ENCODE measurements around the gene ZNF853. TPM values are rescaled to one million over a fixed set of nuclear protein-coding genes. Genes with fewer than 3 reads are reported as not detected.

ZNF853 gene
- total RNA-seq, 1 experiment from 2014 or later, result 3.4 TPM

GRCh38 chr7:6642239-6642839, 26.9 kb downstream of the ZNF853 start:
- Histone ChIP-seq H3K4me1 (ENCODE audit: insufficient read depth, low read length, poor library complexity, severe bottlenecking) (peaks cover 3% of the 10 kb centered on the region), H3K9me3 (ENCODE audit: low read depth, low read length, poor library complexity, severe bottlenecking) (no peaks in the 10 kb centered on the region), H3K27ac (ENCODE audit: low read depth, low read length, poor library complexity, severe bottlenecking) (no peak overlapping the region), H3K27me3 (replicated peaks; ENCODE audit: insufficient read depth, low read depth, low read length, poor library complexity) (no peaks in the 10 kb centered on the region), H3K36me3 (ENCODE audit: insufficient read depth, low read length, poor library complexity, severe bottlenecking) (peaks cover 34% of the 10 kb centered on the region), H3K4me3 (ENCODE audit: low read depth, low read length, poor library complexity, severe bottlenecking) (no peak overlapping the region)
- TF ChIP-seq EZH2 (IDR thresholded peaks at IDR 0.05; ENCODE audit: borderline replicate concordance, low read depth, low read length, poor library complexity, severe bottlenecking) (no peak), CTCF (conservative IDR thresholded peaks at IDR 0.05; ENCODE audit: low read depth, low read length) (no peak)
- intact Hi-C loops (cut with micrococcal nuclease; ENCODE audit: unreplicated experiment), result no loop called here
- ChIA-PET CTCF (no interaction called here), POLR2A (ENCODE audit: low non-redundant PET) (no interaction called here)
- BruUV-seq (replicated peaks), result no TSS peak
- no peak for DNase-seq (ENCODE audit: low spot score)

GRCh38 chr7:6642861-6643640, 27.6 kb downstream of the ZNF853 start:
- H3K9me3 ChIP-seq (ENCODE audit: low read depth, low read length, poor library complexity, severe bottlenecking), result no peaks in the 10 kb centered on the region
- no peaks in the 10 kb centered on the region for H3K27me3 ChIP-seq (replicated peaks; ENCODE audit: insufficient read depth, low read depth, low read length, poor library complexity)
- no peak overlapping the region for H3K27ac ChIP-seq (ENCODE audit: low read depth, low read length, poor library complexity, severe bottlenecking)
- no TSS peak for BruUV-seq (replicated peaks)
- CTCF ChIA-PET, result no interaction called here
- peaks cover 37% of the 10 kb centered on the region for H3K36me3 ChIP-seq (ENCODE audit: insufficient read depth, low read length, poor library complexity, severe bottlenecking)
- H3K4me3 ChIP-seq (ENCODE audit: low read depth, low read length, poor library complexity, severe bottlenecking), result no peak overlapping the region
- DNase-seq (ENCODE audit: low spot score), result no peak
- TF ChIP-seq CTCF (conservative IDR thresholded peaks at IDR 0.05; ENCODE audit: low read depth, low read length) (no peak), EZH2 (IDR thresholded peaks at IDR 0.05; ENCODE audit: borderline replicate concordance, low read depth, low read length, poor library complexity, severe bottlenecking) (no peak)
- POLR2A ChIA-PET (ENCODE audit: low non-redundant PET), result no interaction called here
- peaks cover 3% of the 10 kb centered on the region for H3K4me1 ChIP-seq (ENCODE audit: insufficient read depth, low read length, poor library complexity, severe bottlenecking)
- intact Hi-C loops (cut with micrococcal nuclease; ENCODE audit: unreplicated experiment), result no loop called here

- intact Hi-C loops (cut with micrococcal nuclease; ENCODE audit: unreplicated experiment), result no loop called here
- Histone ChIP-seq H3K9me3 (ENCODE audit: low read depth, low read length, poor library complexity, severe bottlenecking) (no peaks in the 10 kb centered on the region), H3K4me1 (ENCODE audit: insufficient read depth, low read length, poor library complexity, severe bottlenecking) (no peaks in the 10 kb centered on the region), H3K36me3 (ENCODE audit: insufficient read depth, low read length, poor library complexity, severe bottlenecking) (peaks cover 37% of the 10 kb centered on the region), H3K27me3 (replicated peaks; ENCODE audit: insufficient read depth, low read depth, low read length, poor library complexity) (no peaks in the 10 kb centered on the region), H3K27ac (ENCODE audit: low read depth, low read length, poor library complexity, severe bottlenecking) (no peak overlapping the region), H3K4me3 (ENCODE audit: low read depth, low read length, poor library complexity, severe bottlenecking) (no peak overlapping the region)
- ChIA-PET POLR2A (ENCODE audit: low non-redundant PET) (no interaction called here), CTCF (no interaction called here)
- TF ChIP-seq CTCF (conservative IDR thresholded peaks at IDR 0.05; ENCODE audit: low read depth, low read length) (no peak), EZH2 (IDR thresholded peaks at IDR 0.05; ENCODE audit: borderline replicate concordance, low read depth, low read length, poor library complexity, severe bottlenecking) (no peak)
- no peak for DNase-seq (ENCODE audit: low spot score)
- BruUV-seq (replicated peaks), result no TSS peak
Measured at GRCh38 chr7:6643915-6644625, 28.7 kb downstream of the ZNF853 start.
